Forelimb muscle (tissue), 1 donor: Measurements from ENCODE around the gene REXO4. TPM values are rescaled to one million over a fixed set of nuclear protein-coding genes. Genes with fewer than 3 reads are reported as not detected.
"Not testable (repeated sequence)": the region's sequence is repeated elsewhere in the genome, so short reads cannot be mapped to it uniquely, and the experiment has no call there.

Experiments used
- DNase-seq: peaks from one replicate; pipeline ENCODE4 v3.0.0-alpha.2; 2013; ENCODE audit warnings: low read depth
- polyA plus RNA-seq: library from polyadenylated mRNA; unstranded; fragments of 120-200 nt; gene quantifications from one replicate; pipeline ENCODE4 v1.2.1, GENCODE V29; 2013; ENCODE audit not compliant: insufficient read length

REXO4 gene
- polyA plus RNA-seq, 1 donor, result 35.9 TPM

DNA sequence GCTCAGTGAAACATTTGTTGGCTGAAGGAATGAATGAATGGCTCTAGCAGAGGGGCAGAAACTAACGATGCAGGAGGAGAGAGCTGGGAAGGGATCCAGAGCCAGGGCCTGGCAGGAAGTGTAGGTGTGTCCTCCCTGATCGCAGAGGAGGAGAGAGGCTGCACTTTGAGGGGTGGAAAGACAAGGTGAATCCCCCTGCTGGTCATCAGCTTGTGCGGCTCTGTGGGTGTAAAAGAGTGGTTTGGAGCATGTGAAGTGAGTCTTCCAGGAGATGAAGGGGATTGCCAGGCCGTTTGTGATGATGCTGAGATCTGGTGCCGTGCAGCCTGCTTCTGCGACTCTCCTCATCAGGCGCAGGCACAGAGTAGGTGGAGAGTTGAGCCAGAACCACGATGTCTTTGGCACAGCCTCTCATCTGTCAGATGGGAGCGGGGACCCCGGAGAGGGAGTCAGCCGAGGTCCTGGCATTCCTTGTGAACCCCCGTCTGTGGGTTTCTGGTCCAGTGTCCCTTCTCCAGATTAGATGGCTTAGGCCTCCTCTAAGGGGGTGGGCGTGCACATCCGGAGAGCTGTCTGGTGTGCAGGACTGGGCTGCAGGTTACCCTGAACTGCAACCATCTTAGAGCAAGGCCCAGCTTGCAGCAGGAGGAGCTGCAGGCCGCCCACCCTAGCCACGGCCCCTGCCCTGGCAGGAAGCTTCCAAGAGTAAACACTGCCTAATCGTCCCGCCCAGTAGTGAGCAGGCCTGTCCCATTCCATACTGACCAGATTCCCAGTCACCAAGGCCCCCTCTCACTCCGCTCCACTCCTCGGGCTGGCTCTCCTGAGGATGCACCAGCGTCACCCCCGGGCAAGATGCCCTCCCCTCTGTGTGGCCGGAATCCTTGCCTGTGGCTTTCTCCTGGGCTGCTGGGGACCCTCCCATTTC, 4.1 kb upstream of the REXO4 start, which contains the start of gene ADAMTS13:
Gene ADAMTS13, plus strand, starts transcription at position 753 of the 928 bp plus-strand sequence. Its CDS starts 77 bp downstream, at position 830.
- no peak for DNase-seq

DNA sequence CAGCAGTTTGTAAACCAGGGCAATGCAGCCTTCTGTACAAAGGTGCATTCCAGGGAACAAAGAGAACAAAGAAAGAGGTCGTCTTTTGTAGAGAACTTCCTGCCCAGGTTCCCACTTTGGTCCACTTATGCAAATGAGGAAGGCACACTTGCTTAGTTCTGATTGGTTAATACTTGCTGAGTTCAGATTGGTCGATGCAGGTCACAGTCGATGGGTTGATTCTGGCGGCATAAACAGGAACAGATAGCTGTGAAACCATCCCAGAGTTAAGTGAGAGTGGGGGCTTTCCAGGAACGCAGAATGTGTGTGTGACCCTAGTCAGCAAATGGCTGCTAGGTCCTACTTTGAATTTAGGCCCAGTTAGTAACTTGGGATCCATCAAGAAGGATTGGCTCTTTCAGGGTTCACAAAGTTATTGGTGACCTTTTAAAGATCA, 2.6 kb upstream of the REXO4 start:
- DNase-seq, result no peak

DNA sequence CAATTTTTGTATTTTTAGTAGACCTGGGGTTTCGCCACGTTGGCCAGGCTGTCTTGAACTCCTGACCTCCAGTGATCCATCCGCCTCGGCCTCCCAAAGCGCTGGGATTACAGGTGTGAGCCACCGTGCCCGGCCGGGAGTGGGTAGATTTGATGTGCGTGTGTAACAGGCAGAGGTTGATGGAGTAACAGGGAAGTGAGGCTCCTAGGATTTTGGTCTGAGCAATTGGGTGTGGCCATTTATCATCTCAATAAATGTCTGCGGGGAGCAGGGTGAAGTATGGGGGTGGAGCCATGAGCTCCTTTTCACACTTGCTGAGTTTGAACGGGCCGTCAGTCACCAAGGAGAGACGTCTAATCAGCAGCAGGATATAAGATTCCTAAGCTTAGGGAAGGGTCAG, 1.2 kb upstream of the REXO4 start:
- DNase-seq, result no peak

DNA sequence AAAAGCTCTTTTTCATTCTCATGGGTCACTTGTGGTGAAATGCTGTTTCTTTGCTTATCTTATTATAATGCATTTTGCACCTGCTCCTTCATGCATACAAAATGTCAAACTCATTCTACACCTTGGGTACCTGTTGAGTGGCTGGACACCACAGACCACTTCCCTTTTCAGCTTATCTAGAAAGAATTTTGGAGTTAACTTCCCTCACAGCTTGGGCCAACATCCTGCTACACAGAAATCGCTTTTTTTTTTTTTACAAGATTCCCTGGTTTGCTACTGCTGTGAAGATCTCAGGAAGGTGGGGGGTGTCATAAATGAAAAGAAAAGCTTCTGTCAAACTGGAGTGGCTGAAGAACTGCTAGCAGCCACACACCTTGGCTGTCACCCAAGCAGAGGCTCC, 2.6 kb downstream of the REXO4 start:
- no peak for DNase-seq

DNA sequence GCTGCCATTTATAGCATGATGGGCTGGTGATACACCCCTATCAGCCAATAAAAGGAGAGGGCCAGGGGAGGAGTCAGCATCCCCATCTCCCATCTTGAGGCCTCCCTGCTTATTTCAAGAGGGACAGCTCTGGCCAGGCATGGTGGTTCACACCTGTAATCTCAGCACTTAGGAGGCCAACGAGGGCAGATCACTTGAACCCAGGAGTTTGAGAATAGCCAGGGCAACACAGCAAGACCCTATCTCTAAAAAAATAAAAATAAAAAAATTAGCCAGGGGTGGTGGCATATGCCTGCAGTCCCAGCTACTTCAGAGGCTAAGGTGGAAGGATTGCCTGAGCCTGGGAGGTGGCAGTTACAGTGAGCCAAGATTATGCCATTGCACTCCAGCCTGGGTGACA, 9.8 kb downstream of the REXO4 start:
- DNase-seq, result no peak

DNA sequence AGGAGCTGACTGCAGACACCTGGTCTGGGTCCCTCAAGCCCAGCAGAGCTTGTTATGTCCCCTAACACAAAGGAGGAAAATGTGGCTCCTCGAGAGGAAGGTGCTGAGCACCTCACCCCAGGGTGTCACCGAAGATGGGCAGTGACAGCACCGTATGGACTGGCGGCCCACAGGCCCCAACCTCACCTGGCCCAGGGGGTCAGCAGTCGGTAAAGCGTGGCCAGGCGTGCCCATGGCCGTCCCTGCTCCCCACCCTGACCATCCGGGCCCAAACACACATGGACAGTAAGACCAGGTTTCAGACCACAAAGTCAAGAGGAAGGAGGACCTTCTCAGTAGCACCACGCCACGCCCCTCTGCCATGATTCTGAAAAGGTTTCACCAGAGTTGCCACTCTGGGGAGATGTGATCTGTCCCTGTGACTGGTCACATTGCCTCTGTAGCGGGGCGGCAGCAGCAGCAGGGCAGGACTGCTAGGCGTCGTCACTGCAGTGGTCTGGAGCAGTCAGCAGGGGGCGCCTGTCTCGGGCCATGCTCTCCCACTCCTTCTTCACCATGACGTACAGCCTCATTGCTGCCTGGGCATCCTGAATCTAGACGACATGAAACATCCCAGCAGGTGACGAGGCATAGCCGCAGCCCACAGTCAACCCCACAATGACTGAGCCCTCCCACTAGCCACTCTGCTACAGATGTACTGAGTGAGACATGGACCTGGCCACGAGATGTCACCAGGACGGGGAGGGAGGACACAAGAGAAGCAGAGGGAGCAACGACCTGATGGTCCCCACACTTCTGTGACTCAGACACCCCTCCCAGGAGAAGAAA, 11.1 kb downstream of the REXO4 start:
- DNase-seq, result no peak

DNA sequence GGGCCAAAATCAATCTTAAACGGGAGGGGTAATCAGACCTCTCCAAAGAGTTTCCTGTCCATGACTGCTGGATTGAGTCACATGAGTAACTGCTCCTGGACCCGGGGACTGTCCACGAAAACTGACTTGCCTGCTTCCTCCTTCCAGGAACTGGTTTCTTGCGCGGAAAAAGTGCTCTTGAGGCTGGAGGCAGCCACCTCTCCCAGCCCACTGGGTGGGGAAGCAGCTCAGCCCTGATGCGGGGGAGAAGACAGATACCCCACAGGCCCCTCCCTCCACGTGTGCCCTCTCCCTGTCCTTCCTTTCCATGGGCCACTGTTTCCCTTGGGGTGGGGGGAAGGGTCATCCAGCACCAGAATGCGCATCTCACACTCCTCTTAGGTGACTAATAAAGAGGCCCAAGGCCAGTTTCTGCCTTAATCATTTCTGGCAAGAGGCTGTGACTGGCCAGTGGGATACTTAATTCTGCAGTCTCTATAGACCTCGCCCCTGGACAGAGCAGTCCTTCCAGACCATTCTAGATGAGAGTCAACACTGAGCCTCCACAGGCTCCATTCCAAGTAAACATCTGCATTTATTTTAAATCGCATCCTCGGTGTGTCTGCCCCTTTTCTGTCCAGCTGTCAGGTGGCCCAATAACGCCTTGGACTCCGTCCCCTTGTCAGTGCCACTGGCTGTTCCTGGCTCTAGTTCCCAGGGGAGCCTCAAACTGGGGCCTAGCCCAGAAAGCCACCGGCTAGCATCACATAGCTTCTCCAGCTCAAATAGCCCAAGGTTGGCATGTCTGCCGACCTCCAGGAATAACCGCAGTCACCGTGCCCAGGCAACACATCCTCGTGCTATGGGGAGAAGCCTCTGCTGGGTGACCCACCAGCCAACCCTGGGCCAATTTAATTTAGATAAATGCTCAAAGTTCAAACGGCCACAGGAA, 12.0 kb downstream of the REXO4 start:
- no peak for DNase-seq

DNA sequence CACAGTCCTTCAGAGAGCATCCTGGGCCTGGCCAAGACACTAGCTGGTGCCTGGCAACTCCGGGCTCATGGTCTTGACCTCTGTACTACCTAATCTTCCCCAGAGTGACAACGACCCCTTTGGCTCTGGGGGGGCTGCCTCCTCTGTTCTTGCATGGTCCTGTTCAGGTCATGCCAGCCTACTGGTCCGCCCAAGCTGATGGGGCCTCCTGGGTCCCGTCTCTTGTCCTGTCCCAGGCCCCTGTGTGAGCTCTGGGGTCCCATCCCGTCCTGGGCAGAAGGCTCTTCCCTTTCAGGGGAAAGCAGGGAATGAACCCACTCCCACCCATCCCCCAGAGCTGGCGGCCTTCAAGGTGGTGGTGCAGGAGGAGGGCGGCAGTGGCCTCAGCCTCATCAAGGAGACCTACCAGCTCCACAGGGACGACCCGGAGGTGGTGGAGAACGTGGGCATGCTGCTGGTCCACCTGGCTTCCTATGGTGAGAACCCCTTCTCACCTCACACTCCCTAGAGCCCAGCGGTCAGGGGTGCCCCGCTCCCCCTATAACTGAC, 13.3 kb downstream of the REXO4 start:
- DNase-seq, result no peak

DNA sequence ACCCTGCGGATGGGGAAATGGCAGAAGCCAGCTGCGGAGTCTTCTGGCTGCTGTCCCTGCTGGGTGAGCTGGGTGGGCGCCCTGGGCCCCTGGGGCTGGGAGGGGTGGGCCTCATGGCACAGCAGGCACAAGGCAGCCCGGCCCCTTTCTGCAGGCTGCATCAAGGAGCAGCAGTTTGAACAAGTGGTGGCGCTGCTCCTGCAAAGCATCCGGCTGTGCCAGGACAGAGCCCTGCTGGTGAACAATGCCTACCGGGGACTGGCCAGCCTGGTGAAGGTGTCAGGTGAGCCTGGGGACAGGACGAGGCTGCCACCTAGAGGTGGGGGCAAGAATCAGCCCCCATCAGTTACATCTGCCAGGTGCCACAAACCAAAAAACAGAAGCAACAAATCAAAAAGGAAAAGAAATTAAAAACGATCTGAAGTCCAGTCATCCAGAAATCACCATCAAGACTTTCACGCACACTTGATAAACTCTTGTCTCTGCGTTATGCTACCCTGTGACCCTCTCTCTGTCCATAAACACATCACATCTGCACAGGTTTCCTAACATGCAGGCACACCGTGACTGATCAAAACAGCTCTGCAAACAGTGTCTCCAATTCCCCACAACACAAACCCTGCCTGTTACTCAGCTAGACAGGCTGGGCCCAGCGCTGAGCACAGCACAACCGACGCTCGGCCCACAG, 13.9 kb downstream of the REXO4 start:
- no peak for DNase-seq

DNA sequence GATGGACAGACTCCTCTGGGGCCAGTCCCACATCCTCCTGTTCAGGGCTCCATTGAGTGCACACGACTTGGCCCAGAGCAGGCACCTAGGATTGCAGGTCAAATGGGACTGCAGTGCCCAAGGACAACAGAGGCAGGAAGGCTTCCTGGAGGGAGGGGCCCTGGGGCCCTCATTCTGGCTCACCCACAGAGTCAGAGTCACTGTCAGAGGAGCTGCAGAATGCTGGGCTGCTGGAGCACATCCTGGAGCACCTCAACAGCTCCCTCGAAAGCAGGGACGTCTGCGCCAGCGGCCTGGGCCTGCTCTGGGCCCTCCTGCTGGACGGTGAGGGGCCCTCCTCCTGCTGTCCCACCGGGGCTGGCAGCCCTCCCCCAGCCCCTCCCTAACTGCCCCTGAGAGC, 15.1 kb downstream of the REXO4 start:
- no peak for DNase-seq

DNA sequence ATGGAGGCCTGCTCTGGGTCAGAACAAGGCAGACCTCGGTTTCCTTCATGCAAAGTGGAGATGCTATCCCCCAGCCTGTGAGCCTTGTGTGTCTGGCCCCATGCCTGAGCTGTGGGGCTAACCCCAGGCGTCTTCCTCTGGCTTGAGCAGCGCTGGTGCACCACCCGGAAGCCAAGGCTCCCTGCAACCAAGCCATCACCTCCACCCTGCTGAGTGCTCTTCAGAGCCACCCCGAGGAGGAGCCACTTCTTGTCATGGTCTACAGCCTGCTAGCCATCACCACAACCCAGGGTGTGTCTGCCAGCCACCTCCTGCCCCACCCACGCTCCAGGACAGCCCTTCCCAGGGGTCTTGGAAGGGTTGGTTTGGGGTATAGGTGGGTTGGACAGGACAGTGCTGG, 16.2 kb downstream of the REXO4 start:
- no peak for DNase-seq

DNA sequence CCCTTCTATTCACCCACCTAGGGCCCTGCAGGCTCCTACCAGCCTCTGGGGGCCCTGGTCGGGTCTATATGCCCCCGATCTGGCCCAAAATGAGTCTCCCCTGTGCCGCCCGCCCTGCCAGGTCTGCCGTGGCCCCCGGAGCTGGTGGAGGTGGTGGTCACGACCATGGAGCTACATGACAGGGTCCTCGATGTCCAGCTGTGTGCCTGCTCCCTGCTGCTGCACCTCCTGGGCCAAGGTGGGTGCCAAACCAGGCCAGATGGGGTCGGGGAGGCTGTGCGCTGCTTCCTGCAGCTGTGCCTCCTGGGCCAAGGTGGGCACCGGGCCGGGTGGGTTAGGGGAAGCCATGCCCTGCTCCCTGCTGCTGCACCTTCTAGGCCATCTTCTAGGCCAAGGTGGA, 17.5 kb downstream of the REXO4 start:
- no peak for DNase-seq

DNA sequence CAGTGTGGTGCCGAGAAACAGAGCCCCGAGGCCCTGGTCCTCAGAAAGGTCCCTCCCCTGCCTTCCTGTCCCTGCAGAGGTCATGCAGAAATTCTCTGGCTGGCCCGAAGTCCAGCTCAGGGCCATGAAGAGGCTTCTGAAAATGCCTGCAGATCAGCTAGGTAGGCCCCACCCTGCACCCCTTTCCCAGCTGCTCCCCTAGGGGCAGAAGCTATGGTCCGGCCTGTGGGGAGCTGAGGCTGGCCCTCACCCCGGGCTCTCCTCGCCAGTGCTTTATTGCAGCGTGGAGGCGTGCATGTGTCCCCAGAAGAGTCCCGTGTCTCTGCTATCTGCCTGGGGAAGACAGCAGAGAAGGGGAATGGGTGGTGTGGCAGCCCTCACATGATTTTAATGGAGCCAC, 19.9 kb downstream of the REXO4 start:
- DNase-seq, result no peak

DNA sequence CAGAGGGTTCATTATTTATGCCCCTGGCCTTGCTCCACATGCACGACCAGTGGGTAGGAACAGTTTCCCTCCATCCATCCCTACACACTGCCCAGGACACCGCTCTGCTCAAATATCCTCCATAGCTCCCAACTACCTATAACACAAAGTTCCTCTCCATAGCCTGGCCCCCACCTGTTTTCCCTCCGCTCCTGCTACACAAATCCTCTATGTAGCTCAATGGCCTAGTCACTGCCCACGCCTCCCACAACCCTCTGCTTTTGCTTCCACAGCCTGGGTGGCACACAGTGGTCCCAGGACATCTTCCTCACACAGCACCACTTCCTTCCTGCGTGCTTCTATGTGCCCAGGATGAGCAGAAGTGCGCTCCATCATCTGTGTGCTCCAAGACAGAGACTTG, 20.4 kb downstream of the REXO4 start:
- DNase-seq, result no peak

DNA sequence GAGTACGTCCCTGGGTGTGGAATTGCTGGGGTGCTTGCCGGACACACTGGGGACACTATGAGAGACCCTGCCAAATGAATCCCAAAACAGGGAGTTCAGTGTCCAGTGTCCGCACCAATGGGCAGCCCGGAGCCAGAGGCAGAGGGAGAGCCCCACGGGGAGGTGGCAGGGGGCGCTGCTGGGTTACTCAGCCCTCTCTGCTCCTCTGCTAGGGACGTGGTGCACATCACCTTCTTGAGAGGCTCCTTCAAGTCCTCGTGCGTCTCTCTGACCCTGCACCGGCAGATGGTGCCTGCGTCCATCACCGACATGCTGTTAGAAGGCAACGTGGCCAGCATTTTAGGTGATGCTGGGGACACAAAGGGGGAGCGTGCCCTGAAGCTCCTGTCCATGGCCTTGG, 20.9 kb downstream of the REXO4 start:
- no peak for DNase-seq

DNA sequence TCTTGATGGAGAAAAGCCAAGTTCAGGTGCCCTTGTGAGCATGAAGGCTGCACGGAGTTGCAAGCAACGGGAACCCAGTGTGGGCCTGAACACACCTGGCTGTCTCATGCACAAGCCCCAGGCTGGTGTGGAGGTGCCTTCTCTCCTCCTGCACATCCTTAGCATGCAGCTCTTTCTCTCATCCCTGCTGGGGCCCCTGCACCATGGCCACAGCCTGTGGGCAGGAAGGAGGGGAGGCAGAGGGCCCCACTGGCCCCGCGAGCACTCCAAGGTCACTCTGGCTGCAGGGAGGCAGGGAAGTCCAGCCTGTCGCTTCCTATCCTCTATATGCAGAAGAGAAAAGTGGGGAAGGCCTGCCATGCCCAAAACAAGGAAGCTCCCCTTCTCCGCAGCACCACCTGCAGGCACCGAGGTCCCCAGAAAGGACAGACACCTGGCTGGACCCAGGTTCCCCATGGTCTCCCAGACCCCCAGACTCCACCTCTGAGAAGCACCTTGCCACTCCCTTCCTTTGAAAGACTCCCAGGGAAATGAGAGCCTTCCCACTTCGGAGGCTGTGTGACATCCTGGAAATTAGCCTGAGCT, 23.0 kb downstream of the REXO4 start:
- DNase-seq, result no peak

DNA sequence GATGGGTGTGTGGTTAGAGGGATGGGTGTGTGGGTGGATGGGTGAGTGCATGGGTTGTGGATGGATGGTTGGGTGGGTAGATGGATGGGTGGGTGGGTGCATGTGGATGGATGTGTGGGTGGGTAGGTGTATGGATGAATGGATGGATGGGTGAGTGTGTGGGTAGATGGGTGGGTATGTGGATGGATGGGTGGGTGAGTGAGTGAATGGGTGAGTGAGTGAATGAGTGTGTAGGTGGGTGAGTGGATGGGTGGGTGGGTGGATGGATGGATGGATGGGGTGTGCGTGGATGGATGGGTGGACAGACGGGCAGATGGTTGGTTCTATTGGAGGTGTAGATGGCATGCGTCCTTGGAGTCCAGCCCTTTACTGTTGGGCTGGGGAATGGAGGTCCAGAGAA, 24.4 kb downstream of the REXO4 start:
- no peak for DNase-seq

DNA sequence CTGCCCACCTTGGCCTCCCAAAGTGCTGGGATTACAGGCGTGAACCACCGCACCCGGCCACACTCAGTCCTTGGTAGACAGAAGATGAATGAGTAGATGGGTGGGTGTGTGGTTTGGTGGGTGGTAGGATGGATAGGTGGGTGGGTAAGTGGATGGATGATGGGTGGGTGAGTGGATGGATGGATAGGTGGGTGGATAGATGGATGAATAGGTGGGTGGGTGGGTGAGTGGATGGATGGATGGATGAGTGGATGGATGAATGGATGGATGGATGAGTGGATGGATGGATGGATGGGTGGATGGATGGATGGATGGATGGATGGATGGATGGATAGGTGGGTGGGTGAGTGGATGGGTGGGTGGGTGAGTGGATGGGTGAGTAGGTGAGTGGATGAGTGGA, 25.5 kb downstream of the REXO4 start:
- DNase-seq, result not testable (repeated sequence)

DNA sequence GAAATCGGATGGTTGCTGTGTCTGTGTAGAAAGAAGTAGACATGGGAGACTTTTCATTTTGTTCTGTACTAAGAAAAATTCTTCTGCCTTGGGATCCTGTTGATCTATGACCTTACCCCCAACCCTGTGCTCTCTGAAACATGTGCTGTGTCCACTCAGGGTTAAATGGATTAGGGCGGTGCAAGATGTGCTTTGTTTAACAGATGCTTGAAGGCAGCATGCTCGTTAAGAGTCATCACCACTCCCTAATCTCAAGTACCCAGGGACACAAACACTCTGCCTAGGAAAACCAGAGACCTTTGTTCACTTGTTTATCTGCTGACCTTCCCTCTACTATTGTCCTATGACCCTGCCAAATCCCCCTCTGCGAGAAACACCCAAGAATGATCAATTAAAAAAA, 26.4 kb downstream of the REXO4 start:
- not testable (repeated sequence) for DNase-seq

DNA sequence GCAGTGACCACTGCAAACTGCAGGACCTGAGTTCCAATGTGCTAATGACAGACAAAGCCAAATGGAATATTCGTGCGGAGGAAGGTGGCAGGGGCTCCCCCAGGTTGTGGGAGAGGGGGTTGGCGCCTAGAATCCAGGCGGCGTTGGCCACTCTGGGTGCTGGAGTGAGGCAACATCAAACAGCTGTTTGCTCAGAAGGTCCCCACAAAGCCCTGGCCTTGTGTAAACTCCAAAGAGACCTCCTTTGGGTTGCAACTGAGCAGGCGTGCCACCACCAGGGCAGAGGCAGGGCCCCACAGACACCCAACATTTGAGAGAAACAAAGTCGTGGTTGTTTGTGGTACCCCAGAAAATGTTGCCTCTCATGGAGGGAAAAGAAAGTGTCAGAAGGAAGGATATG, 27.1 kb downstream of the REXO4 start:
- no peak for DNase-seq
